ENCODE measurements around the gene CREM.

CREM gene

GRCh38 chr10:35165136-35165535, 38.5 kb downstream of the CREM start:
- H3K4me3 ChIP-seq (ENCODE audit: low read depth, low read length) = no peak overlapping the region
- TF ChIP-seq CTCF (IDR thresholded peaks at IDR 0.05; ENCODE audit: low read depth, low read length) (no peak), MAX (IDR thresholded peaks at IDR 0.05; ENCODE audit: low read depth, low read length) (no peak), MYC (IDR thresholded peaks at IDR 0.05; ENCODE audit: low read depth, low read length) (no peak)

GRCh38 chr10:35165811-35166210, 39.2 kb downstream of the CREM start:
- H3K4me3 ChIP-seq (ENCODE audit: low read depth, low read length) = no peak overlapping the region
- no peak for DNase-seq (ENCODE audit: low read depth)
- TF ChIP-seq MAX (IDR thresholded peaks at IDR 0.05; ENCODE audit: low read depth, low read length) (no peak), POLR2A (IDR thresholded peaks at IDR 0.05; ENCODE audit: extremely low read depth, insufficient read length) (no peak), CTCF (IDR thresholded peaks at IDR 0.05; ENCODE audit: low read depth, low read length) (no peak), MYC (IDR thresholded peaks at IDR 0.05; ENCODE audit: low read depth, low read length) (no peak)

More at GRCh38 chr10:35165136-35165535, 38.5 kb downstream of the CREM start:
- DNase-seq (ENCODE audit: low read depth) = no peak

- no peak overlapping the region for H3K4me3 ChIP-seq (ENCODE audit: low read depth, low read length)
- no peak for DNase-seq (ENCODE audit: low read depth)
- no peak for TF ChIP-seq MAX (IDR thresholded peaks at IDR 0.05; ENCODE audit: low read depth, low read length)
Observed at GRCh38 chr10:35166607-35167006, 40.0 kb downstream of the CREM start.

GRCh38 chr10:35167342-35167741, 40.7 kb downstream of the CREM start:
- TF ChIP-seq CTCF (IDR thresholded peaks at IDR 0.05; ENCODE audit: low read depth, low read length) (no peak), MYC (IDR thresholded peaks at IDR 0.05; ENCODE audit: low read depth, low read length) (no peak), MAX (IDR thresholded peaks at IDR 0.05; ENCODE audit: low read depth, low read length) (no peak), POLR2A (IDR thresholded peaks at IDR 0.05; ENCODE audit: extremely low read depth, insufficient read length) (no peak)
- no peak for DNase-seq (ENCODE audit: low read depth)
- no peak overlapping the region for H3K4me3 ChIP-seq (ENCODE audit: low read depth, low read length)

- no peak overlapping the region for H3K4me3 ChIP-seq (ENCODE audit: low read depth, low read length)
- TF ChIP-seq MAX (IDR thresholded peaks at IDR 0.05; ENCODE audit: low read depth, low read length) (no peak), POLR2A (IDR thresholded peaks at IDR 0.05; ENCODE audit: extremely low read depth, insufficient read length) (no peak), CTCF (IDR thresholded peaks at IDR 0.05; ENCODE audit: low read depth, low read length) (no peak), MYC (IDR thresholded peaks at IDR 0.05; ENCODE audit: low read depth, low read length) (no peak)
- no peak for DNase-seq (ENCODE audit: low read depth)
Observed at GRCh38 chr10:35172146-35172545, 45.5 kb downstream of the CREM start.

GRCh38 chr10:35172574-35172973, 45.9 kb downstream of the CREM start:
- no peak overlapping the region for H3K4me3 ChIP-seq (ENCODE audit: low read depth, low read length)
- DNase-seq (ENCODE audit: low read depth) = no peak
- TF ChIP-seq POLR2A (IDR thresholded peaks at IDR 0.05; ENCODE audit: extremely low read depth, insufficient read length) (no peak), MAX (IDR thresholded peaks at IDR 0.05; ENCODE audit: low read depth, low read length) (no peak), MYC (IDR thresholded peaks at IDR 0.05; ENCODE audit: low read depth, low read length) (no peak), CTCF (IDR thresholded peaks at IDR 0.05; ENCODE audit: low read depth, low read length) (no peak)

Data from NB4 (cell line).